GM03348 (cell line): ENCODE measurements around the gene RBM7.

Experiments used
- DNase-seq: peaks from one replicate; pipeline ENCODE4 v3.0.0; 2012; ENCODE audit warnings: low spot score

RBM7 gene

DNA sequence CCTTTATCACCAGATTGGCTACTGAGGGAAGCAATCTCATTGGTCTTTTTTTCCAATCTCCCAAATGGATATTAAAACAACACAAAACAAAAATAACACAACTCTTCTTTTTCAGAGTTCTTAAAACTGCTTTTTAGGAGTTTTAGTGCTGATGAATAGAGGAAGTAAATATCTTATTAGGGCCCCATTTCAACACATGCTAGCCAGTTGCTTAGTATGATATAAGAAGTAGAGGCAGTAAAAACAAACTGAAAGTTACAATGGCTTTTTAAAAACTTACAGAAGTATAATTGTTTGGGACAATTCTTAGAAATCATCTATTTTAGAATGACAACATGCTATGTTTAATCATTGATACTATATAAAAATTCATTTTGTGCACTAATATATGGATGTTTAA is 3.5 kb upstream of the RBM7 start:
- no peak for DNase-seq

DNA sequence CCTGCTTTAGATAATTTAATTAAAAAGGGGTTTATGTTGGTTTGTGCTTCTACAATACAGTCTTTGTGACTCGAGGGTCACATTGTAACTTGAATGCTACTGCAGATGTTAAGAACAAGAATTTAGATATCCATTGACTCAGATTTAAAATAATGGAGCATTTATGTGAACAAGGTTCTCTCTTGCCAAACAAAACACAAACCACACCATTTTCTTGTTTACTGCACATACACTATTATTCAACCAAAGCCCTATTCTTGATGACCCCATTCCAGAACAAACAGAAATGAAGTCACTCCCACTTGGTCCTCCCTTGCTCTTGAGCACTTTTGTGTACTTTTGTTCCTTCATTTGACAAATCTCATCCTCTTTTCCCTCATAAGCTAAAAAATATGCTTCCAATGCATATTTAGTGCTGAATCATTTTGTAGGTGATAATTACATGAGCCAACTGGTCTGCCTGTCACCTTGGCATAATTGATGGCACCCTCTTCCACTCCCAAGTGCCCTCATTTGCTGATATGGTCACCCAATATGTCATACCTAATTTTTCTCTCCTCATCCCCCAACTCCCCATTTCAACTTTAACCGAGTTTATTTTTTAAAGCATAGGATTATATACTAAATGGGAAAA is 3.0 kb upstream of the RBM7 start:
- DNase-seq: no peak

DNA sequence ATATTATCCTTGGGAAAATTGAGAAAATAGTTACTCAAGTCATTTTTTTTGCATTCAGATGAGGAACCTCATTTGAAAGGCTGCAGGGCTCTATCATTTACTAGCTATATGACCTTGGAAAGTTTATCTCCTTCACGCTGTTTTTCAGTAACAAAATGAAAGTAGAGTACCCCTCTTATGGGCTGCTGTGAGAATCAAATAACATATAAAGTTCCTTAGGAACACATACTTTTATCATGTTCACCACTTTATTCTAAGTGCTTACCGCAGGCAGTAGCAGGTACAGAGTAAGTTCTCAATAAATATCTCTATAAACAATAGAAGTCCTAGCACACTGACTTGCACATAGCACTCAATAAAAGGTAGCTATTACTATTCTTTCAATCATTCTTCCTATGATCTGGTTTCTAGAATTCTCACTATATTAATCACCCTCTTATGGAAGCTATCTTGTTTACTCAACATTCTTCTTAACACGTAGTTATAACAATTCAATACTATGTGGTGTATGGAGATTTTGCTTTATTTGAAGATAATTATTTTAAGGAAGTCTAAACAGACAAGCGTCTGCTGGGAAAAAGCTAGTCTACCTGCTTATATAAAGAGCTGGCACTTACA is 2.1 kb upstream of the RBM7 start:
- DNase-seq: no peak

DNA sequence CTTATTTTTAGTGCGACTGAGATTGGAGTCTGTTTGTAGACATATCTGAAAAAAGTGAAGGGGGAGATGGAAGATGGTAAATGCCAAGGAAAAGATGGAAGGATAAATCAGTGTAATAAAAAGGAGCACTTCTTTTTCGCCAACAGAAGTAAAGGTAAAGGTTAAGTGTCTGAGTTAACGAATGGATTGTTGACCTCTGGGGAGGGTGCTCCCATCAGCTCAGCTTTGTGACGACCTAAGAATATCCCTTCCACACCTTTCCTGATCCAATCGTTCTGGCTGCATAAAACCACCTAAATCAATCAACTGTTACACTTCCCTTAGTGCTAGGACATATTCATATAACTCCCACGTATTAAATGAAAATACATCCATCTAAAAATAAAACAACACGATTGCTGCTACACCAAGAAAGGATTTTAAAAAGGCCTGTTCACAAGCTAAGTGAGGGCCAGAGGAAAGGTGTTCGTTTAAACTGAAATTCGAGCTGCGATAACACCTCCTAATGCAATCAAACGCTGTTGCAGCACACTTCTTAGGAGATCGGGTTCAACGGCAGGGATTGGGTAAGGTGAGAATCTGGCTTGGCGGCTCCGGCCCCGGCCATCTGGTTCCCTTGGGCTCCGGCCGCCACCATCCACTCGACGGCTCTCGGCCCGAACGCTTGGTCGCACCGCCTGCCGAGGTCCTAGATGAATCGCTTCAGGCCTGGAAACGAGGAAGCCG is 813 bp upstream of the RBM7 start:
- peak; percentile 55 for DNase-seq

- no peak for DNase-seq
Measured at GRCh38 chr11:114400915-114401223, 403 bp downstream of the RBM7 start.

- no peak for DNase-seq
Measured at GRCh38 chr11:114401311-114401710, 845 bp downstream of the RBM7 start.

DNA sequence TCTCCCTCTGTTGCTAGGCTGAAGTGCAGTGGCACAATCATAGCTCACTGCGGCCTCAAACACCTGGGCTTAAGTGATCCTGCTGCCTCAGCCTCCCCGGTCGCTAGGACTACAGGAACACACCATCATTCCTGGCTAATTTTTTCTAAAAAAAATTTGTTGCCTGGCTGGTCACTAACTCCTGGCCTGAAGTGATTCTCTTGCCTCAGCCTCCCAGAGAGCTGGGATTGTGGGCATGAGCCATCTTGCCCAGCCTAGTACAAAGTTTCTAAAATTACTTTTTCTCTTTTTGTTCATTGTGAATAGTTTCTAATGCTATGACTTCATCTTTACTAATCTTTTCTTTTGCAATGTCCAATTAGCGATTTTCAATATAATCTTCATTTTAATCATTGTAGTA is 12.5 kb downstream of the RBM7 start:
- DNase-seq: no peak

DNA sequence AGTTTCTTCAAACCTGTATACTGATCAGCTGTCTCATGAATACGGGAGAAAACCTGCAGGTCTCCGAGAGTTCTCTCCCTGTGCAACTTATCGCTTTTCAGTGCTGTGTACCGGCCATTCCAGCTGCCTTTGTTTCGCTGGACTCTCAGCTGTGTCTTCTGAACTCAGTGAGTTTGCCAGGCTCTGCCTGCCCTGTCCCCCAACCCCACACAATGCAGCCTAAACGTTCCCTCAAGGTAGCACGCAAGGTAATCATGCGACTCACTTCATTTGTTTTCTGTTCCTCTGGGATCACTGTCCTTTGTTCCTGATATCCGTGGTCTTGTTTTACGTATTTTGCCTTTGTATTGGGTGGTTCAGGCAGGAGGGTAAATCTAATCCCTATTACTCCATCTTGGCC is 13.5 kb downstream of the RBM7 start:
- DNase-seq: no peak

DNA sequence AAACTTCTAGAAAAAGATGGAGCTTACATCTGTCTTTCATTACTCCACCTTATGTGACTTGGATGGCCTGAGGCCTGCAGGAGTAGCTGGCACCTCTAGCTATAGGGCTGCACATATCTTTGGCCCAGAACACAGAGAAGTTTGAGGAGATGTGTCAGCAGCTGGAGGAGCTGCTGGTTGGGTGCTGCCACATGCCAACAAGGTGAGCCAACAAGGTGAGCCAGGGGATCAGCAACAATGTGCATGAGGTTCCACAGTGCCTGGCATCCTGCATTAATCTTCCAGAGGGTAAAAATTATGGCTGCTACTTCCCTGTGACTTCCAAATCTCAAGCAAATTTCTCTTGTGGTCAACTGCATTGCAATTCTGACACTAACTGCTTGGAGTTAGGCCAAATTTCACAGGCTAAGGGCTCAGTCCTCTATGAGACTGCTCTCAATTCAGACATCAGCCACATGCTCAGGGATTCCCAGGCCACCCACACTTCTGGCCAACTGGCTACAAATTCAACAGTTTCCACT is 16.0 kb downstream of the RBM7 start:
- peak; percentile 45 for DNase-seq

GRCh38 chr11:114426280-114426679 is 25.8 kb downstream of the RBM7 start:
- no peak for DNase-seq

DNA sequence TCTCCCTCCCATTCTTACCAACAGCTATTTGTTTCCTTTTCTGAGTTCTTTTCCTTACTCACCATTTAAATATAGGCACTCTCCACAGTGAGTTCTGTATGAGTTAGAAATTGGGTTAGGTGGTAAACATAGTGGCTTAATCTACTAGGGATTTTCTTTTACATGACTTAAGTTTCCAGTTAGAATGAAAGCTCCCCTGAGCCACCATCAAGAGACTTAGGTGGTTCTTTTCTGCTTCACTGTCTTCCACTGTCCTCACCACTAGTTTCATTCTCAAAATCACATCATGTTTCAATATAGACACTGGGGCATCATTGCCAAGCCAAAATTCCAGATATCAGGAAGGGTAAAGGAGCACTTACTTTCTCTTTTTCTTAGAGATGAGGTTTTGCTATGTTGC is 29.8 kb downstream of the RBM7 start:
- no peak for DNase-seq

DNA sequence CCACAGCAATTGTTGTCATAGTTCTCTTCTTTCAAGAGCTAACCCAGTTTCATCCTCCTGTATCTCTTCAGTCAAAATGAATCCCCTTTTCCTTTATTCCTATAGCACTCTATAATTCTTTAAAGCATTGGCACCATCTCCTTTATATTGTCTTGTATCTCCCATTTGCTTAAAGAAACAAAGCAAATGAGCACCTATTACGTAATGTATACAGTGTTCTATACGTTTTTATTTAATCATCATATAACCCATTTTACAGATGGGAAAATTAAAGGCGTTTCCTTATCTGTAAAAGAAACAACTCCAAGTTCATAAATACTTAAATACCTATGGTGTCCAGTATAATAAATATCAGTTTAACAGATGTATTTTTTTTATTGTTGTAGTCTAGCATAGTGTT is 32.4 kb downstream of the RBM7 start:
- no peak for DNase-seq

DNA sequence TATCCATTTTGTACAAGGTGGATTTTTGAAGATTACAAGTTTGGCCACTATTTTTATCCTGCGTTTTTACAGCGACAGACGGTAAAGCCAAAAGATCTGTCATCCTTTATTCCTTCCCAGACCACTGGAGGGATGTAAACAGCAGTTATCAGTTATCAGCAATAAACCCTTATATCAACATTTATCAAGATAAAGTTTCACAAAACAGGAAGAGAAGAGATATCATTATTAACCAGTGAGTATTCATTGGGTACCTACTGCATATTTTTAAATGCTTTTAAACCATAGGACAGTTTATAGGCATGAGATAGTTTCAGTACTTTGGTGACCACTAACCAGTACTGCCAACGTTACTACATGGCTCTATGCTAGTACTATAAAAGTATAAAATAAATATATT is 32.9 kb downstream of the RBM7 start:
- no peak for DNase-seq

GRCh38 chr11:114438303-114438702 is 37.8 kb downstream of the RBM7 start:
- DNase-seq: no peak

DNA sequence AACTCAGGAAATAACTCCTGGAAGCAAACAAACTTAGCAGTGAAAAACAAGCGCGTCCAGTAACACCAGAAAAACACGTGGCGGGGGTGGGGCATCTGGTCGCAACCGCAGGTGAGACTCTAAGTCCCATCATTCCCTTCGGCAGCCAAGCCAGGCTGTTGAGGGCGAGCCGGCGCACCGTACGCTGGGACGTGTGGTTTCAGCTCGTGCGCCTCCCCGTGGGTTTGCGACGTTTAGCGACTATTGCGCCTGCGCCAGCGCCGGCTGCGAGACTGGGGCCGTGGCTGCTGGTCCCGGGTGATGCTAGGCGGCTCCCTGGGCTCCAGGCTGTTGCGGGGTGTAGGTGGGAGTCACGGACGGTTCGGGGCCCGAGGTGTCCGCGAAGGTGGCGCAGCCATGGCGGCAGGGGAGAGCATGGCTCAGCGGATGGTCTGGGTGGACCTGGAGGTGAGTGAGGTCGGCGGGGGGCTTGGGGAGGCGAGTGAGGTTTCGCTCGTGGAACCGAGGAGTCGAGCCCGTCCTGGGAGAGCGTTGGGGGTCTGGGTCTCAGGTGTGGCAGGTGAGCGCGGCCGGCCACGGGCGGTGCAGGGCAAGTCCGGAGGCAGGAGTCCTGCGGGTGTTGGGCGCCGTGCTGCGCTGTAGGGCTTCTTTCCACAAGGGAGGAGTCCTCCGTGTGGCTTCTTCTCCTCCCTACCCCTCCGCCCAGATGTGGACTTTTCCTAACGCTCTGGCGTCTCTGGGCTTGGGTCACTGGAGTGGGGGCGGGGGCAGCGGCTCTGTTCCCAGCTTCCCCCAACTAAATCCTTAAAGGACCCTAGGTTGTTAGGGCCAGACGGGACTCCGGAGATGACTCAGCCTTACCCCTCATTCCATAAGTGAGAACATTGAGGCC is 39.0 kb downstream of the RBM7 start, which contains the start of gene REXO2:
Gene REXO2 (plus strand): TSS at position 239 of the 892 bp plus-strand sequence. CDS start 62 bp downstream, at position 301.
- DNase-seq: peak; percentile 97

DNA sequence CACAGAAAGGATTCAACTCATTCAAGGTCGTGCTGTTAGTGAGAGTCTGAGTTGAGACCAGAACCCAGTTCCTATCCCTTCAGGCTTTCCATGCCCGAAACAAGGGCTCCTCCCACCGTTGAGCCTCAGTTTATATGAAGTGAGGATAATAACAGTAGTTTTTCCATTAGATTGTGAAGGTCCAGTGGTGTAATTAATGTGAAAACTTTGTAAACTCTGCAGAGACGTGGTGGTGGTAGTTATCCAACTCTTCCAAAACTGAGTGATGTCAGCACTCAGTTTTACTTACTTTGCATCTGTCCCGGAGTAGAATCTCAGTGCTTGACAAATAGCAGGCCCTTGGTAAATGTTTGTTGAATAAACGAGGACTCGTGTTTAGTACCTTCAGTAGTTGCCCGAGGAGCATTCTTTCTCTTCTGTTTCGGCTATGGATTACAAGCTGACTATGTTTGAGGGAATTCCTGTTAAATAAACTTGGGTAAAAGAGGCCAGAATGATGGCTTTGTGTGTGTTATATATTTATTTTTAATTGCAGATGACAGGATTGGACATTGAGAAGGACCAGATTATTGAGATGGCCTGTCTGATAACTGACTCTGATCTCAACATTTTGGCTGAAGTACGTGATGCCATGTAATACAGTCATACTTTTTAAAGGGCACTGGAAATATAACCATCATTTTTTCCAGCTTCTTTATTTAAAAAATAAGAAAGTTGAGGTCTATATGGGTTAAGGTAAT is 39.8 kb downstream of the RBM7 start:
- DNase-seq: peak; percentile 29

DNA sequence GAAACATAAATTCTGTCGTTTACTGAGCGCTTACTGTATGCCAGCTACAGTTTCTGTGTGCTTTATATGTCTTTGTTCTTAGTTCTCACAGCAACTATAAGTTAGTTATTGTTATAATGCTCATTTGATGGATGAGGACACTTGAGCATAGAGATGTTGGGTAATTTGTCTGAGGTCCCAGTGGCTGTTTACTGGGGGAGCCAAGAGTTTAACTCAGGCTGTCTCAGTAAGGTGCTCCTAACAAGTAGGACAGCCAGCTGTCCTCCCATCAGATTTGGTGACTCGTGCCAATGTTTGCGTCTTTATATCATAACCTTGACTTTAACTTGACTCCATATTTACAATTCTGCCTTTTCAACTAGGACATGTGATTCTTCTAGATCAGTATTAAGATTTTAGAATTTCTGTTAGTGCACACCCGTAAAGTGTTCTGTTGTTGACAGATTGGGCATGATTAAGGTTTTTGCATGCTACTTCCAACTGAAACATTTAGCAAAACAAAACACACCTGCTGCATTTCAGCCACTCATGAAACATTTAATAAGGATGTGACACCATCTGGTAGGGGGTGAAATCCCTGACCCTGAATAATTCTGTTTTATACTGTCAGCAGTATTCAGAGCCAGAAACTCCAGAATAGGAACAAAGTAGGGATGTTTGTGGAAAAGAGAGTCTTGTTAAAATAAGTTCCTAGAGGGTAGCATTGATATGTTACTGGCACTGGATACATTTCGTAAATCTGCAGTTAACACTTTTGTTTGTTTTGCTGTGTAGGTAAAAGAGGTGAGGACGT is 40.7 kb downstream of the RBM7 start:
- DNase-seq: no peak

- DNase-seq: no peak
Measured at GRCh38 chr11:114441921-114442320, 41.5 kb downstream of the RBM7 start.

DNA sequence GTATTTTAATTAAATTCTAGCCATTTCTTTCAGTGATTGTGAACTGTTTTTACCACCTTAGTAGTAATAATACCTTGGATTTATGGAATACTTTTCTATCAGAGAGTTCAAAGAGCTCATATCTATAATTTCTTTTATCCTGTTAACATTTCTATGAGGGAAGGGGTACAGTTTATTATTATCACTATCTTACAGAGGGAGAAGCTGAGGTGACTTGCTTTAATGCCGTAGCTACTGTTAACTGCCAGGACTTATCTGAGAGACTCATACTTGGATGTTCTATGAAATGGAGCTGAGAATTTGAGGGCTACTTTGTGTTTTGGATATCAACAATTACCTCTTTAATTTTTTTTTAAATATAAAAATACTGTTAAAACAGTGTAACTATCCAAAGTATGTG is 42.1 kb downstream of the RBM7 start:
- no peak for DNase-seq

DNA sequence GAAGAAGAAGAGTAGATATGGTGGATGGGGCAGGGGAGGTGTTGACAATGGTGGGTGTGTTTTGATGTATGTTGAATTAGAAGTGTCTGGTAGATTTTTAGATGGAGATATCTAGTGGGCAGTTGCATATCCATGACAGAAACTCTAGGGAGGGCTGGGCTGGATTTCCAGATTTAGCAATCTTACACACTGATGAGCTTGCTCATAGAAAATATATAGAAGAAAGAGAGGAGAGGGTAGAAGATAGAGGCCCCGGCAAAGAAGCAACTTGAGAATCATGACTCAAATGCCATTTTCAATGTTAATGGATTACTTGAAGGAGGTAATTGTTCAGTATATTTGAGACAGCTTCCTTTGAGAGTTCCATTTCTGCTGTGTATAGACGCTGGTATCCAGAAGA is 47.0 kb downstream of the RBM7 start:
- no peak for DNase-seq

GRCh38 chr11:114447892-114448291 is 47.4 kb downstream of the RBM7 start:
- peak; percentile 40 for DNase-seq
